HCT116 (cell line): ENCODE measurements around the gene COBL. TPM values are rescaled to one million over a fixed set of nuclear protein-coding genes. Genes with fewer than 3 reads are reported as not detected.

ENCODE experiments used
- ATAC-seq: fragments of 200-7000 bp; cut with Tn5 transposase; 2 replicates; pipeline ENCODE4 v1.9.1; 2020; ENCODE audit warnings: mild to moderate bottlenecking, moderate library complexity
- BruUV-seq: library from RNA; stranded (reverse); fragments of 400-500 nt; replicated peaks from 2 replicates; lab custom pipeline; 2021; lab: Mats Ljungman, UMichigan
- CTCF ChIA-PET: fragments of 300-600 bp; sonication (Branson Sonifier 250); formaldehyde crosslinking; loops from one replicate; lab custom pipeline; 2021; ENCODE audit warnings: antibody characterized with exemption; lab: Charles Lee
- POLR2A ChIA-PET: fragments of 300-600, 350-600 bp; sonication (Branson Sonifier 250); formaldehyde crosslinking; loops from one replicate; lab custom pipeline; 2021; ENCODE audit warnings: antibody characterized with exemption; lab: Charles Lee
- RAD21 ChIA-PET, 2 experiments: fragments of 300-600 bp; sonication (Branson Sonifier 250); formaldehyde crosslinking; loops; one replicate each; lab custom pipeline; 2023; ENCODE audit warnings: low total read pairs in 2 of 2; ENCODE audit not compliant: uncharacterized antibody in 2 of 2, unreplicated experiment in 2 of 2, low non-redundant PET in 1 of 2; lab: Charles Lee
- DNase-seq: peaks from one replicate; pipeline ENCODE4 v3.0.0-alpha.2; 2010; ENCODE audit warnings: low read depth, low spot score
- H2AFZ ChIP-seq: fragments of 200-600 bp; shearing (Covaris generic), sonication (generic); 2 replicates; pipeline ENCODE4 v1.6.1; 2017; ENCODE audit warnings: low read depth, mixed run types, mixed read lengths, antibody characterized with exemption, low read length; ENCODE audit not compliant: poor library complexity, severe bottlenecking
- H3K27ac ChIP-seq: 2 replicates; pipeline ENCODE4 v1.5.1; 2012; ENCODE audit warnings: low read depth, low read length
- H3K27me3 ChIP-seq: fragments of 200-600 bp; sonication (generic); 2 replicates; pipeline ENCODE4 v1.6.1; 2016; ENCODE audit warnings: mixed run types, low read length, mixed read lengths; ENCODE audit not compliant: insufficient read depth
- H3K36me3 ChIP-seq, 2 experiments: fragments of 200-500 bp in 1 of 2; fragments of 200-600 bp in 1 of 2; sonication (Bioruptor generic) in 1 of 2; sonication (generic) in 1 of 2; 2 replicates each; pipeline versions ENCODE4 v1.5.1 to v1.6.1; 2014 to 2016; ENCODE audit warnings: low read length in 2 of 2, inconsistent platforms in 1 of 2, mixed read lengths in 1 of 2, mixed run types in 1 of 2; ENCODE audit not compliant: insufficient read depth in 2 of 2, control insufficient read depth in 1 of 2
- H3K4me1 ChIP-seq, 2 experiments: fragments of 200-600 bp in 1 of 2; sonication (generic) in 1 of 2; 2 replicates each; pipeline versions ENCODE4 v1.5.1 to v1.6.1; 2012 to 2017; ENCODE audit warnings: low read length in 2 of 2, inconsistent platforms in 1 of 2, mild to moderate bottlenecking in 1 of 2, mixed read lengths in 1 of 2, mixed run types in 1 of 2, moderate library complexity in 1 of 2; ENCODE audit not compliant: insufficient read depth in 2 of 2, control insufficient read depth in 1 of 2
- H3K4me2 ChIP-seq: fragments of 200-600 bp; sonication (generic); 2 replicates; pipeline ENCODE4 v1.6.1; 2017; ENCODE audit warnings: mixed run types, low read length, mixed read lengths
- H3K4me3 ChIP-seq, 2 experiments: fragments of 200-600 bp in 1 of 2; sonication (generic) in 1 of 2; replicated peaks in 1 of 2; 2 replicates each; pipeline ENCODE4 v1.5.1; 2011 to 2016; ENCODE audit warnings: low read length in 2 of 2, control low read depth in 1 of 2, low read depth in 1 of 2, mild to moderate bottlenecking in 1 of 2, mixed read lengths in 1 of 2, mixed run types in 1 of 2
- H3K79me2 ChIP-seq: fragments of 200-600 bp; sonication (generic); 2 replicates; pipeline ENCODE4 v1.6.1; 2017; ENCODE audit warnings: mild to moderate bottlenecking, mixed run types, low read length, moderate library complexity, mixed read lengths; ENCODE audit not compliant: insufficient read depth
- H3K9ac ChIP-seq: fragments of 200-600 bp; sonication (generic); 2 replicates; pipeline ENCODE4 v1.6.1; 2016; ENCODE audit warnings: low read length, mixed read lengths
- H3K9me2 ChIP-seq: fragments of 200-600 bp; sonication (generic), shearing (Covaris generic); 2 replicates; pipeline ENCODE4 v1.6.1; 2017; ENCODE audit warnings: mixed run types, mild to moderate bottlenecking, moderate library complexity; ENCODE audit not compliant: insufficient read depth
- H3K9me3 ChIP-seq, 2 experiments: fragments of 200-500 bp in 1 of 2; fragments of 200-600 bp in 1 of 2; sonication (Bioruptor generic) in 1 of 2; sonication (generic) in 1 of 2; 2 replicates each; pipeline ENCODE4 v1.6.1; 2014 to 2017; ENCODE audit warnings: low read length in 2 of 2, mixed read lengths in 2 of 2, inconsistent platforms in 1 of 2, low read depth in 1 of 2, mild to moderate bottlenecking in 1 of 2, mixed run types in 1 of 2, moderate library complexity in 1 of 2; ENCODE audit not compliant: control insufficient read depth in 1 of 2, insufficient read depth in 1 of 2
- H4K20me1 ChIP-seq: fragments of 200-600 bp; sonication (generic), shearing (Covaris generic); 2 replicates; pipeline ENCODE4 v1.6.1; 2017; ENCODE audit warnings: mixed run types, mild to moderate bottlenecking, moderate library complexity; ENCODE audit not compliant: insufficient read depth
- CBX3 ChIP-seq: IDR thresholded peaks from 2 replicates; pipeline ENCODE4 v1.6.1; 2012; ENCODE audit warnings: low read depth
- CEBPB ChIP-seq: IDR thresholded peaks from 2 replicates; pipeline ENCODE4 v1.6.1; 2012; ENCODE audit warnings: low read depth
- ELF1 ChIP-seq: IDR thresholded peaks from 2 replicates; pipeline ENCODE4 v1.6.1; 2012; ENCODE audit warnings: low read depth, borderline replicate concordance
- JUND ChIP-seq: IDR thresholded peaks from 2 replicates; pipeline ENCODE4 v1.6.1; 2012
- POLR2A ChIP-seq: IDR thresholded peaks from 2 replicates; pipeline ENCODE4 v1.7.0; 2011; ENCODE audit warnings: borderline replicate concordance; ENCODE audit not compliant: insufficient read depth, insufficient read length; ENCODE audit errors: extremely low read depth
- RAD21 ChIP-seq: IDR thresholded peaks from 2 replicates; pipeline ENCODE4 v1.6.1; 2012; ENCODE audit warnings: low read depth, mild to moderate bottlenecking
- SIN3A ChIP-seq: IDR thresholded peaks from 2 replicates; pipeline ENCODE4 v1.6.1; 2012; ENCODE audit warnings: low read depth
- SRF ChIP-seq: IDR thresholded peaks from 2 replicates; pipeline ENCODE4 v1.6.1; 2012; ENCODE audit warnings: low read depth
- YY1 ChIP-seq: IDR thresholded peaks from 2 replicates; pipeline ENCODE4 v1.6.1; 2011; ENCODE audit warnings: low read length, low read depth, moderate library complexity, mild to moderate bottlenecking; ENCODE audit not compliant: insufficient replicate concordance; ENCODE audit errors: extremely low read depth
- ZBTB33 ChIP-seq: IDR thresholded peaks from 2 replicates; pipeline ENCODE4 v1.6.1; 2011; ENCODE audit warnings: mild to moderate bottlenecking, low read length, moderate library complexity; ENCODE audit not compliant: insufficient replicate concordance; ENCODE audit errors: extremely low read depth
- intact Hi-C: fragments of 100-400 bp; cut with micrococcal nuclease; formaldehyde crosslinking; loops from 2 replicates; pipeline ENCODE4 v1.10.0; 2022
- total RNA-seq: library from RNA; stranded (reverse); gene quantifications from one replicate; pipeline ENCODE4 v1.2.1, GENCODE V29; 2021; ENCODE audit not compliant: unreplicated experiment

The COBL gene
- total RNA-seq, 1 experiment from 2014 or later: 19.3 TPM

- intact Hi-C loops: no loop called here
- Histone ChIP-seq H3K9me2 (no peaks in the 10 kb centered on the region), H3K27ac (no peak overlapping the region), H3K36me3 (no peaks in the 10 kb centered on the region), H3K9ac (no peak overlapping the region), H4K20me1 (no peaks in the 10 kb centered on the region), H3K4me2 (no peak overlapping the region), H3K79me2 (no peaks in the 10 kb centered on the region), H3K27me3 (no peaks in the 10 kb centered on the region), H2AFZ (no peak overlapping the region), H3K4me1 (no peaks in the 10 kb centered on the region), H3K9me3 (peaks cover 0 to 5% of the 10 kb centered on the region in 2 experiments; a peak in 1 of 4 replicates), H3K4me3 (no peak overlapping the region)
- no TSS peak for BruUV-seq
- TF ChIP-seq CEBPB (no peak), RAD21 (no peak), JUND (no peak), CBX3 (no peak), ZBTB33 (no peak), SRF (no peak), POLR2A (no peak), SIN3A (no peak), ELF1 (no peak), YY1 (no peak)
- RAD21 ChIA-PET: no interaction called here
- POLR2A ChIA-PET: no interaction called here
- DNase-seq (no peak), ATAC-seq (no peak)
- CTCF ChIA-PET: no interaction called here
Measured at GRCh38 chr7:51102828-51103227, 213.8 kb downstream of the COBL start.
